ENCODE data around the gene DOP1A.

GRCh38 chr6:83092756-83093399, 25.4 kb downstream of the DOP1A start:
- TF ChIP-seq FOXA1 (IDR thresholded peaks at IDR 0.05): no peak
- TF ChIP-seq CTCF (IDR thresholded peaks at IDR 0.05; ENCODE audit: low read depth, low read length, missing input control): no peak
- no peak for TF ChIP-seq MAX (IDR thresholded peaks at IDR 0.05)
- no peak for TF ChIP-seq GABPA (IDR thresholded peaks at IDR 0.05 in 1 of 2, conservative IDR thresholded peaks at IDR 0.05 in 1 of 2)
